HG02870 (cell line): ENCODE results near the gene HECTD1.
A peak's percentile ranks its signal among the peaks of the same experiment; 100 is the strongest.
"Not testable (repeated sequence)": the region's sequence is repeated elsewhere in the genome, so short reads cannot be mapped to it uniquely, and the experiment has no call there.

Experiments used
- ATAC-seq: cut with Tn5 transposase; IDR thresholded peaks from one replicate; pipeline ENCODE4 v1.9.1; 2021; ENCODE audit warnings: mild to moderate bottlenecking, moderate library complexity; ENCODE audit not compliant: unreplicated experiment

Gene HECTD1

GRCh38 chr14:31229009-31229408 lies 21.4 kb upstream of the HECTD1 start:
- ATAC-seq = peak; percentile 95

GRCh38 chr14:31228533-31228932 lies 20.9 kb upstream of the HECTD1 start:
- ATAC-seq = no peak

GRCh38 chr14:31224808-31225207 lies 17.2 kb upstream of the HECTD1 start:
- ATAC-seq = no peak

GRCh38 chr14:31223331-31223730 lies 15.7 kb upstream of the HECTD1 start:
- no peak for ATAC-seq

- ATAC-seq = no peak
Measured at GRCh38 chr14:31222834-31223233, 15.2 kb upstream of the HECTD1 start.

- no peak for ATAC-seq
Measured at GRCh38 chr14:31221266-31221665, 13.7 kb upstream of the HECTD1 start.

- ATAC-seq = no peak
Measured at GRCh38 chr14:31219169-31219568, 11.6 kb upstream of the HECTD1 start.

- ATAC-seq = no peak
Measured at GRCh38 chr14:31216359-31216758, 8.8 kb upstream of the HECTD1 start.

- ATAC-seq = no peak
Measured at GRCh38 chr14:31212893-31213292, 5.3 kb upstream of the HECTD1 start.

GRCh38 chr14:31209605-31210004 lies 2.0 kb upstream of the HECTD1 start:
- ATAC-seq = no peak

GRCh38 chr14:31208546-31209424 lies 1.2 kb upstream of the HECTD1 start:
- ATAC-seq = no peak

- no peak for ATAC-seq
Measured at GRCh38 chr14:31207287-31207754, 272 bp downstream of the HECTD1 start.

- ATAC-seq = peak; percentile 12
Measured at GRCh38 chr14:31206536-31207286, 882 bp downstream of the HECTD1 start.

- ATAC-seq = no peak
Measured at GRCh38 chr14:31205681-31206535, 1.7 kb downstream of the HECTD1 start.

- ATAC-seq = no peak
Measured at GRCh38 chr14:31204593-31205534, 2.7 kb downstream of the HECTD1 start.

- not testable (repeated sequence) for ATAC-seq
Measured at GRCh38 chr14:31203899-31204592, 3.5 kb downstream of the HECTD1 start.

GRCh38 chr14:31203414-31203742 lies 4.2 kb downstream of the HECTD1 start:
- no peak for ATAC-seq

GRCh38 chr14:31201111-31201510 lies 6.5 kb downstream of the HECTD1 start:
- no peak for ATAC-seq

GRCh38 chr14:31200702-31200990 lies 6.9 kb downstream of the HECTD1 start:
- no peak for ATAC-seq

GRCh38 chr14:31197671-31198070 lies 9.9 kb downstream of the HECTD1 start:
- ATAC-seq = no peak
